Measurements from ENCODE around the gene TBC1D2B. TPM values are rescaled to one million over a fixed set of nuclear protein-coding genes. Genes with fewer than 3 reads are reported as not detected.

TBC1D2B gene
- total and polyA plus RNA-seq, 7 experiments from 2014 or later = 7.4 to 119 (median 76.6) TPM

DNA sequence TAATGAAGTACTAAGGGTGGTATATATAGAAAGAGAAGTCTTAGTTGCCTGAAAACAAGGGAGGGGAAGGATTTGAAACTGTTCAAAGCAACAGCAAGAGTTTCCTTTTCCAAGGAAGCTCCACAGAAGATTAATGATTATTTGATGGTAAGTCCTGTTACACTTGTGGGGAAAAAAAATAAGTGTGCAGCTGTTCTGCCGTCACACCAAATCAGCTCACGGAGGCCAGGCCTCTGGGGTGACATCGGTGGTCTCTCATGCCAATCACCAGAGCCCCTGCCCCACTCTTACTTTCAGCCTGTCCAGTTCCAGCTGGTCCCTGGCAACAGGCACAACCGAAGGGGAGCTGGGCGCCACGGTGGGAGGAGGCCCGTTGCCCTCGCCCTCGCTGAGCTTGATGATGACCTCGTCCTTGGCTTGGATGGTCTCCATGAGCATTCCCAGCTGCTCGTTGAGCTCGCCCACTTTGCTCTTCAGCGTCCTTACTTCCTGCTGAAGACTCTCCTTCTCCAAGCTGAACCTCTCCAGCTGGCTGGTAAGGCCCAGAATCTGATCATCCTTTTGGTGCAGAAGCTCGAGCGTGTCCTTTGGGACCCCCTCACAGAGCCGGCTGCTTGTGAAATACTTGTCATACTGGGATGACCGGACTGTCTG lies 53.5 kb downstream of the TBC1D2B start:
- no peak overlapping the region for H3K27ac ChIP-seq (ENCODE audit: low read depth, low read length)
- Mint-ChIP-seq H3K27me3 (no peaks in the 10 kb centered on the region), H3K36me3 (peaks cover 7 to 59% (median 39%) of the 10 kb centered on the region in 5 donors), H3K4me1 (peaks cover 6 to 19% (median 11%) of the 10 kb centered on the region in 7 donors), H3K4me3 (no peak overlapping the region), H3K9me3 (no peaks in the 10 kb centered on the region), H3K27ac (peak overlapping the region in 2 of 9 donors; percentile 38 to 40)
- H3K4me3 ChIP-seq (ENCODE audit: low read length) = no peak overlapping the region
- H3K36me3 ChIP-seq (ENCODE audit: control insufficient read depth in 2 of 3, insufficient read depth in 3 of 3, low read length in 3 of 3) = peaks cover 19 to 71% (median 22%) of the 10 kb centered on the region in 3 experiments
- ATAC-seq (no peak), DNase-seq (no peak)
- intact Hi-C loops (cut with micrococcal nuclease) = no loop called here
- CTCF ChIA-PET = interaction anchor here (0.7 to 1.5 kb wide), 2 partner anchors 48 to 87 kb away, joined by 3 to 5 read pairs; no protein-coding TSS in a partner anchor
- POLR2A ChIA-PET = no interaction called here
- no peaks in the 10 kb centered on the region for H3K4me1 ChIP-seq (ENCODE audit: control insufficient read depth in 2 of 2, insufficient read depth in 2 of 2, low read length in 2 of 2)
- no peaks in the 10 kb centered on the region for H3K27me3 ChIP-seq (ENCODE audit: control insufficient read depth in 2 of 2, insufficient read depth in 2 of 2, low read length in 2 of 2)
- H3K9me3 ChIP-seq (ENCODE audit: control insufficient read depth in 2 of 3, low read length in 3 of 3) = no peaks in the 10 kb centered on the region

GRCh38 chr15:78023081-78023665 lies 54.3 kb downstream of the TBC1D2B start:
- ATAC-seq (no peak), DNase-seq (no peak)
- peaks cover 4 to 54% (median 36%) of the 10 kb centered on the region in 5 donors for H3K36me3 Mint-ChIP-seq
- intact Hi-C loops (cut with micrococcal nuclease) = no loop called here
- Histone ChIP-seq H3K27ac (ENCODE audit: low read depth, low read length) (no peak overlapping the region), H3K9me3 (ENCODE audit: control insufficient read depth in 2 of 3, low read length in 3 of 3) (no peaks in the 10 kb centered on the region), H3K27me3 (ENCODE audit: control insufficient read depth in 2 of 2, insufficient read depth in 2 of 2, low read length in 2 of 2) (no peaks in the 10 kb centered on the region), H3K36me3 (ENCODE audit: control insufficient read depth in 2 of 3, insufficient read depth in 3 of 3, low read length in 3 of 3) (peaks cover 16 to 62% (median 22%) of the 10 kb centered on the region in 3 experiments), H3K4me1 (ENCODE audit: control insufficient read depth in 2 of 2, insufficient read depth in 2 of 2, low read length in 2 of 2) (no peaks in the 10 kb centered on the region), H3K4me3 (ENCODE audit: low read length) (no peak overlapping the region)
- peak overlapping the region in 1 of 9 donors; percentile 40 for H3K27ac Mint-ChIP-seq
- ChIA-PET POLR2A (no interaction called here), CTCF (interaction anchor here (1.5 kb wide), 1 partner anchor 49 kb away, joined by 5 read pairs; no protein-coding TSS in a partner anchor)
- no peaks in the 10 kb centered on the region for H3K27me3 Mint-ChIP-seq
- no peaks in the 10 kb centered on the region for H3K9me3 Mint-ChIP-seq
- no peak overlapping the region for H3K4me3 Mint-ChIP-seq
- H3K4me1 Mint-ChIP-seq = peaks cover 7 to 26% (median 17%) of the 10 kb centered on the region in 7 donors

DNA sequence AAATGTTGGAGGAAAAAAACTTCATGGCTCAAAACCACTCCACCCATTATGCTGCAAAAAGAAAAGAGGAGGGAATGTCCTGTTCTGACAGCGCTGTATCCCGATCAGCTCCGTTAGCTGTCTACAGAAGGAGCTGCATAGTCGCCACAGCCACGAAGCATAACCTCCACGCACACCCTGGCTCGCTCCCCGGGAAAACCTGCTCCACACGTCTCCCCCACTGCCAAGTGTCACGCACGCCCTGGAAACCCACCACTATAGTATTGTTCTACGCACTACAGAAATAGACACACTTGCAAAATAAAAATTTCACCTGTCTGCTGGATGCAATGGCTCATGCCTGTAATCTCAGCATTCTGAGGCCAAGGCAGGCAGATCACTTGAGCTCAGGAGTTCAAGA lies 55.8 kb downstream of the TBC1D2B start:
- no peak overlapping the region for H3K4me3 ChIP-seq (ENCODE audit: low read length)
- no peak overlapping the region for H3K27ac Mint-ChIP-seq
- intact Hi-C loops (cut with micrococcal nuclease) = no loop called here
- ChIA-PET POLR2A (no interaction called here), CTCF (interaction anchor here (0.7 kb wide), 1 partner anchor 23 kb away, joined by 3 read pairs; no protein-coding TSS in a partner anchor)
- ATAC-seq (no peak), DNase-seq (no peak)
- H3K9me3 Mint-ChIP-seq = no peaks in the 10 kb centered on the region
- no peaks in the 10 kb centered on the region for H3K27me3 ChIP-seq (ENCODE audit: control insufficient read depth in 2 of 2, insufficient read depth in 2 of 2, low read length in 2 of 2)
- no peaks in the 10 kb centered on the region for H3K4me1 ChIP-seq (ENCODE audit: control insufficient read depth in 2 of 2, insufficient read depth in 2 of 2, low read length in 2 of 2)
- H3K9me3 ChIP-seq (ENCODE audit: control insufficient read depth in 2 of 3, low read length in 3 of 3) = no peaks in the 10 kb centered on the region
- H3K4me3 Mint-ChIP-seq = no peak overlapping the region
- no peaks in the 10 kb centered on the region for H3K27me3 Mint-ChIP-seq
- peaks cover 14 to 34% (median 20%) of the 10 kb centered on the region in 7 donors for H3K4me1 Mint-ChIP-seq
- no peak overlapping the region for H3K27ac ChIP-seq (ENCODE audit: low read depth, low read length)
- H3K36me3 Mint-ChIP-seq = peaks cover 4 to 51% (median 32%) of the 10 kb centered on the region in 5 donors
- H3K36me3 ChIP-seq (ENCODE audit: control insufficient read depth in 2 of 3, insufficient read depth in 3 of 3, low read length in 3 of 3) = peaks cover 16 to 57% (median 22%) of the 10 kb centered on the region in 3 experiments

DNA sequence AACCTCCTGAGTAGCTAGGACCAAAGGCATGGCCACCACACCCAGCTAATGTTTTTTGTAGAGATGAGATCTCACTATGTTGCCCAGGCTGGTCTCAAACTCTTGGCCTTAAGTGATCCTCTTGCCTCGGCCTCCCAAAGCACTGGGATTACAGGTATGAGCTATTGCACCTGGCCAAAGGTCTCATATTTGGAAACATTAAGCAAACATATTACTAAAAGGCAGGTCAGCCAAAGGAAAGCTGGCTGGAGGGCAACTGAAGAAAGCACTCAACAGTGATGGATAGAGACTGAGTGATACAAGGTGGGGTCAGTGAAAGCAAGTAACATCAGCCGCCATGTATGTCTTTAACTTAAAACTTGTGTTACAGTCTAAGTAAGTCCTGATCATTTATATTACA lies 57.5 kb downstream of the TBC1D2B start:
- Mint-ChIP-seq H3K27ac (peak overlapping the region in 1 of 9 donors; percentile 13), H3K27me3 (no peaks in the 10 kb centered on the region), H3K36me3 (peaks cover 4 to 51% (median 27%) of the 10 kb centered on the region in 5 donors), H3K4me1 (peaks cover 14 to 39% (median 20%) of the 10 kb centered on the region in 7 donors), H3K4me3 (no peak overlapping the region), H3K9me3 (no peaks in the 10 kb centered on the region)
- ChIA-PET POLR2A (interaction anchor here (0.9 to 1.0 kb wide), 3 partner anchors 27 to 58 kb away, joined by 3 to 7 read pairs (median 3); partner anchors contain the start of gene TBC1D2B), CTCF (interaction anchor here (0.6 to 1.3 kb wide), 2 partner anchors 88 to 477 kb away, joined by 3 to 10 read pairs; no protein-coding TSS in a partner anchor)
- peaks cover 16 to 63% (median 23%) of the 10 kb centered on the region in 3 experiments for H3K36me3 ChIP-seq (ENCODE audit: control insufficient read depth in 2 of 3, insufficient read depth in 3 of 3, low read length in 3 of 3)
- H3K9me3 ChIP-seq (ENCODE audit: control insufficient read depth in 2 of 3, low read length in 3 of 3) = no peaks in the 10 kb centered on the region
- no peak overlapping the region for H3K27ac ChIP-seq (ENCODE audit: low read depth, low read length)
- no peak for DNase-seq
- no peak overlapping the region for H3K4me3 ChIP-seq (ENCODE audit: low read length)
- no peaks in the 10 kb centered on the region for H3K4me1 ChIP-seq (ENCODE audit: control insufficient read depth in 2 of 2, insufficient read depth in 2 of 2, low read length in 2 of 2)
- ATAC-seq = no peak
- H3K27me3 ChIP-seq (ENCODE audit: control insufficient read depth in 2 of 2, insufficient read depth in 2 of 2, low read length in 2 of 2) = no peaks in the 10 kb centered on the region
- intact Hi-C loops (cut with micrococcal nuclease) = no loop called here

- Histone ChIP-seq H3K36me3 (ENCODE audit: control insufficient read depth in 2 of 3, insufficient read depth in 3 of 3, low read length in 3 of 3) (peaks cover 15 to 59% (median 26%) of the 10 kb centered on the region in 3 experiments), H3K9me3 (ENCODE audit: control insufficient read depth in 2 of 3, low read length in 3 of 3) (no peaks in the 10 kb centered on the region), H3K4me1 (ENCODE audit: control insufficient read depth in 2 of 2, insufficient read depth in 2 of 2, low read length in 2 of 2) (no peaks in the 10 kb centered on the region), H3K4me3 (ENCODE audit: low read length) (no peak overlapping the region), H3K27ac (ENCODE audit: low read depth, low read length) (no peak overlapping the region), H3K27me3 (ENCODE audit: control insufficient read depth in 2 of 2, insufficient read depth in 2 of 2, low read length in 2 of 2) (no peaks in the 10 kb centered on the region)
- no peaks in the 10 kb centered on the region for H3K27me3 Mint-ChIP-seq
- intact Hi-C loops (cut with micrococcal nuclease) = no loop called here
- H3K4me1 Mint-ChIP-seq = peaks cover 14 to 39% (median 20%) of the 10 kb centered on the region in 7 donors
- H3K36me3 Mint-ChIP-seq = peaks cover under 1 to 43% (median 30%) of the 10 kb centered on the region in 5 donors
- H3K27ac Mint-ChIP-seq = peak overlapping the region; percentile 33 to 90 (median 65)
- peak; percentile 88 for ATAC-seq
- no peaks in the 10 kb centered on the region for H3K9me3 Mint-ChIP-seq
- ChIA-PET POLR2A (interaction anchor here (0.9 to 1.0 kb wide), 3 partner anchors 28 to 59 kb away, joined by 3 to 7 read pairs (median 3); partner anchors contain the start of gene TBC1D2B), CTCF (interaction anchor here (0.6 to 2.6 kb wide), 4 partner anchors 51 to 90 kb away, joined by 3 to 16 read pairs (median 6); no protein-coding TSS in a partner anchor)
- DNase-seq = peak in 1 of 9 donors; percentile 22
- peak overlapping the region in 6 of 10 donors; percentile 7 to 44 (median 30) for H3K4me3 Mint-ChIP-seq
Measured at GRCh38 chr15:78018946-78019644, 58.4 kb downstream of the TBC1D2B start.

GRCh38 chr15:78018445-78018844 lies 59.1 kb downstream of the TBC1D2B start:
- ChIA-PET CTCF (interaction anchor here (0.6 to 2.6 kb wide), 3 partner anchors 52 to 90 kb away, joined by 3 to 16 read pairs (median 3); no protein-coding TSS in a partner anchor), POLR2A (no interaction called here)
- Histone ChIP-seq H3K4me3 (ENCODE audit: low read length) (no peak overlapping the region), H3K9me3 (ENCODE audit: control insufficient read depth in 2 of 3, low read length in 3 of 3) (no peaks in the 10 kb centered on the region), H3K36me3 (ENCODE audit: control insufficient read depth in 2 of 3, insufficient read depth in 3 of 3, low read length in 3 of 3) (peaks cover 11 to 57% (median 20%) of the 10 kb centered on the region in 3 experiments), H3K27me3 (ENCODE audit: control insufficient read depth in 2 of 2, insufficient read depth in 2 of 2, low read length in 2 of 2) (no peaks in the 10 kb centered on the region), H3K27ac (ENCODE audit: low read depth, low read length) (no peak overlapping the region), H3K4me1 (ENCODE audit: control insufficient read depth in 2 of 2, insufficient read depth in 2 of 2, low read length in 2 of 2) (no peaks in the 10 kb centered on the region)
- peaks cover 14 to 39% (median 20%) of the 10 kb centered on the region in 7 donors for H3K4me1 Mint-ChIP-seq
- H3K4me3 Mint-ChIP-seq = no peak overlapping the region
- no peak for DNase-seq
- intact Hi-C loops (cut with micrococcal nuclease) = no loop called here
- no peaks in the 10 kb centered on the region for H3K27me3 Mint-ChIP-seq
- no peak for ATAC-seq
- H3K27ac Mint-ChIP-seq = peak overlapping the region in 6 of 9 donors; percentile 2 to 81 (median 63)
- no peaks in the 10 kb centered on the region for H3K9me3 Mint-ChIP-seq
- peaks cover 0 to 43% (median 29%) of the 10 kb centered on the region in 5 donors for H3K36me3 Mint-ChIP-seq

All from naive thymus-derived CD4-positive, alpha-beta T cell (primary cell).